GM19468 (cell line): ENCODE results near the gene RBP3.

Experiments
- ATAC-seq: cut with Tn5 transposase; IDR thresholded peaks from one replicate; pipeline ENCODE4 v1.9.1; 2021; ENCODE audit warnings: mild to moderate bottlenecking, moderate library complexity, moderate number of reproducible peaks; ENCODE audit not compliant: unreplicated experiment; ENCODE audit errors: extremely low read depth

Gene RBP3

DNA sequence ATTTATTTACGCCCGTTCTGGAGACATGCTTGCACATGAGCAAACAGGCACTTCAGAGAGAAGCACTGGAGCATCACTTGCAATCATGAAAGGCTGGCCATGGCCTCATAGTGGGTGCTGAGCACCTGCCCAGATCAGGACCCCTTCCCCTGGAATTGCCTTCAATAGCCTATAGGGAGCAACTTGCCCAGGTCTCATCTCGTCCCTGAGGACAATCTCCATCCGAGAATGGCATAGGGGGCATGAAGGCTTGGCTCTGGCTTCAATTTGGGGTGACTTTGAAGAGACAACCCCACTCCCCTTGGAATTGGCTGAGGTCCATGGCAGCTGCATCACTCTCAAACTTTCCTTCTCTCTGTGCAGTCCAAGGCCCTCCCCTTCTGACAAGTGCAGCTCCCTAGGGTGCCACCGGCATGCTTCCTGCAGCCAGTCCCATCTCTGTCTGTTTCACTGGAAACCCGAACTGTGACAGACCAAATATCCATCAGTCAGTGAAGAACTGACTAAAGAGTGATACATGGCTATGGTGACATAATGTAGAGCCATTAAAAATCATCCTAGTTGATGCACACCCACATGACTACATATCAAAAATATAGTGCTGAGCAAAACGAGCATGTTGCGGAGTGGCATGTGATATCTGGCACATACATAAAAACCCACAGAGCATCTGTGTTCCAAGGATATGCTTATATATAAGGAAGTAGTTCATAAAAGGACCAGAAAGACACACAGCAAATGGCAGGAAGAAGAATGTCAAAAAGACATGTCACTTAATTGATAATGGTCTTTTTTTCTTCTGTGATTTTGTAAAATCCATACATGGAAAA, 13.5 kb upstream of the RBP3 start:
- ATAC-seq = no peak

GRCh38 chr10:47335906-47336305, 12.3 kb upstream of the RBP3 start:
- ATAC-seq = no peak

- ATAC-seq = no peak
Measured at GRCh38 chr10:47336387-47337134, 11.6 kb upstream of the RBP3 start.

DNA sequence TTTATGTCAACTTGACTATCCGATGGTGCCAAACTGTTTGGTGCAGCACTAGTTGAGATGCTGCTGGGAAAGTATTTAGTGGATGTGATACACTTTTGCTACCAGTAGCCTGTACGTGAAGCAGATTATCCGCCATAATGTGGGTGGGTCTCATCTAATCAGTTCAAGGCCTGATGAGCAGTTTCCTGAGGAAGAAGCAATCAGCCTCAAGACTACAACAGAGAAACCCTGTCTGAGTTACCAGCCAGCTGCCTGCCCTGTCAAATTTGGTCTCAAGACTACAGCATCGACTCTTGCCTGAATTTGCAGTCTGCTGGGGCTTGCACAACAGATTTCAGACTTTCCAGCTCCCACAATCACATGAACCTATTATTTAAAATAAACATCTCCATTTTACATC, 10.9 kb upstream of the RBP3 start:
- ATAC-seq = no peak

DNA sequence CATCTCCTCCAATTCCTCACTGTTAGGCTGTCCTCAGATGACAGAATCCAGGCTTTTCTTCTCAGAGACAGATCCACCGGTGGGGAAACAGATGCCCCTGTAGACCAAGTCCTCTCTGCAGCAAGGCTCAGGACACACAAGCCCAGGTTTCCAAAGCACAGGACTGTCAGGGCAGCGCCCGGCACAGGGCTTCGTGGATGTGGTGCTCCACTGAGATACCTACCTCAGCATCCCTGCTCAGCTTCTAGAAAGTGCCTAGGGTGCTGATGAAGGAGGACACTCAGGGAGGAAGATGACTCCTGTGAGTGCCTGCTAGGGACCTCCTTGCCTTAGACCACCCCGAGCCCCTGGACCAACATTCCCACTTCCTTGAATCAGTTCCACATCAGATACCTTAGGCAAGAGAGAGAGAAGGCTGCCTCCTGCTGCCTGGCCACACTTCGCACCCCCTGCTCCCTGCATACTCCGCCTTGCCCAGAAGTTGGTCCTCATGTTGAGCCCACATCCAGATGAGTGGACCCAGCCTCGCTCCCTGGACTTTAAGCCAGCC, 8.9 kb upstream of the RBP3 start:
- no peak for ATAC-seq

DNA sequence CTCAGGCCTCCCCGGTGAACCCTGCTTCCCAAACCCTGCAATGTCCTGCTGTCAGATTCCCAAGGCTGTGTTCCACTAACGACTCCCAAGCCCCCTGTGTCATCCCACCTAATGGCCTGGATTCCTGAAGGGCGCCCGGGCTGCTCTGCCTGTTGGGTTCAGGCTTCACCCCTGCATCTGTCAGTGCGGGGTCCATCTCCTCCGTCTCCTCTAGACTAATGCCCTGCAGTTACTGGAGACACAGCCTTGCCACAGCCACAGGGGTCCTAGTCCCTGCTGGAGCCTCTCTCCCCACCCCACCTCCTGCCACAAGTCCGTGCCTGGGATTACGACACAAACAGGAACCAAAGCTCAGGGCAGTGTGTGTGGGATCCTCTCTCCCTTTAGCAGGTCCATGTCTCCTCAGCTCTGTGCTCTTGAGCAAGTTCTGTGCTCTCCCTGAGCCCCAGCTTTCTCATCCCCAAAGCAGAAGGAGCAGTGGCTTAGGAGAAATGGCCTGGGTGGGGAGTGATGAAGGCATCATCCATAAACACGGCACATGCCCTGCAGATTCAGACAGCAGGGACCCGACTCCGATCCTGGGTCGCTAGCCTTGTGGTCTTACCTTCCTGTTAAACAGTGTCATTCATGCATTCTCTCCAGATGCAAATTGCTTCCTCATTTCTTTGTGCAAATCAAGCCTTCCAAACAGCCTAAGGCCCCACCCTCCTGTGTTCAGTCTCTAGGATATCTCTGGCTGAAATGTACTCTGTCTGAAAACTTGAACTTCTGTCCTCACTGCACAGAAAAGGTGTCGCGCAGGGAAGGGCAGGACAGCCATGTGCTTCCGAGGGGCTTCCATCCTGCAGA, 8.2 kb upstream of the RBP3 start:
- no peak for ATAC-seq

GRCh38 chr10:47340608-47341170, 7.5 kb upstream of the RBP3 start:
- no peak for ATAC-seq

GRCh38 chr10:47344996-47345870, 2.9 kb upstream of the RBP3 start:
- ATAC-seq = no peak

DNA sequence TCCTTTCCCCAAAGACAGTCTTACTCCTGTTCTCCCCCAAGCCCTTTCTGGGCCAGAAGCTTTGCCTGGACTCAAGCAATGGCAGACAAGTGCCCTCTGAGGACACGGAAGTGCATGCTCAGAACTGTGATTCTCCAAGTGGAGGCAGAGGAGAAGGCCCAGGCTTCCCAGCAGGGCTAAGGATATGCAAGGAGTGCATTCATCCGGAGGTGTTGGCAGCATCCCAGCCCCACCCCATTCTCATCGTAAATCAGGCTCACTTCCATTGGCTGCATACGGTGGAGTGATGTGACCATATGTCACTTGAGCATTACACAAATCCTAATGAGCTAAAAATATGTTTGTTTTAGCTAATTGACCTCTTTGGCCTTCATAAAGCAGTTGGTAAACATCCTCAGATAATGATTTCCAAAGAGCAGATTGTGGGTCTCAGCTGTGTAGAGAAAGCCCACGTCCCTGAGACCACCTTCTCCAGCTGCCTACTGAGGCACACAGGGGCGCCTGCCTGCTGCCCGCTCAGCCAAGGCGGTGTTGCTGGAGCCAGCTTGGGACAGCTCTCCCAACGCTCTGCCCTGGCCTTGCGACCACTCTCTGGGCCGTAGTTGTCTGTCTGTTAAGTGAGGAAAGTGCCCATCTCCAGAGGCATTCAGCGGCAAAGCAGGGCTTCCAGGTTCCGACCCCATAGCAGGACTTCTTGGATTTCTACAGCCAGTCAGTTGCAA, 1.4 kb upstream of the RBP3 start:
- no peak for ATAC-seq

GRCh38 chr10:47347303-47347675, 874 bp upstream of the RBP3 start:
- no peak for ATAC-seq

DNA sequence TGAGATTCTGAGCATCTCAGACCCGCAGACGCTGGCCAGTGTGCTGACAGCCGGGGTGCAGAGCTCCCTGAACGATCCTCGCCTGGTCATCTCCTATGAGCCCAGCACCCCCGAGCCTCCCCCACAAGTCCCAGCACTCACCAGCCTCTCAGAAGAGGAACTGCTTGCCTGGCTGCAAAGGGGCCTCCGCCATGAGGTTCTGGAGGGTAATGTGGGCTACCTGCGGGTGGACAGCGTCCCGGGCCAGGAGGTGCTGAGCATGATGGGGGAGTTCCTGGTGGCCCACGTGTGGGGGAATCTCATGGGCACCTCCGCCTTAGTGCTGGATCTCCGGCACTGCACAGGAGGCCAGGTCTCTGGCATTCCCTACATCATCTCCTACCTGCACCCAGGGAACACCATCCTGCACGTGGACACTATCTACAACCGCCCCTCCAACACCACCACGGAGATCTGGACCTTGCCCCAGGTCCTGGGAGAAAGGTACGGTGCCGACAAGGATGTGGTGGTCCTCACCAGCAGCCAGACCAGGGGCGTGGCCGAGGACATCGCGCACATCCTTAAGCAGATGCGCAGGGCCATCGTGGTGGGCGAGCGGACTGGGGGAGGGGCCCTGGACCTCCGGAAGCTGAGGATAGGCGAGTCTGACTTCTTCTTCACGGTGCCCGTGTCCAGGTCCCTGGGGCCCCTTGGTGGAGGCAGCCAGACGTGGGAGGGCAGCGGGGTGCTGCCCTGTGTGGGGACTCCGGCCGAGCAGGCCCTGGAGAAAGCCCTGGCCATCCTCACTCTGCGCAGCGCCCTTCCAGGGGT, 703 bp downstream of the RBP3 start:
- ATAC-seq = no peak

DNA sequence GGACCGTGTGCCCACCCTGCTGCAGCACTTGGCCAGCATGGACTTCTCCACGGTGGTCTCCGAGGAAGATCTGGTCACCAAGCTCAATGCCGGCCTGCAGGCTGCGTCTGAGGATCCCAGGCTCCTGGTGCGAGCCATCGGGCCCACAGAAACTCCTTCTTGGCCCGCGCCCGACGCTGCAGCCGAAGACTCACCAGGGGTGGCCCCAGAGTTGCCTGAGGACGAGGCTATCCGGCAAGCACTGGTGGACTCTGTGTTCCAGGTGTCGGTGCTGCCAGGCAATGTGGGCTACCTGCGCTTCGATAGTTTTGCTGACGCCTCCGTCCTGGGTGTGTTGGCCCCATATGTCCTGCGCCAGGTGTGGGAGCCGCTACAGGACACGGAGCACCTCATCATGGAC, 1.4 kb downstream of the RBP3 start:
- ATAC-seq = no peak

- no peak for ATAC-seq
Measured at GRCh38 chr10:47349941-47350371, 1.8 kb downstream of the RBP3 start.

DNA sequence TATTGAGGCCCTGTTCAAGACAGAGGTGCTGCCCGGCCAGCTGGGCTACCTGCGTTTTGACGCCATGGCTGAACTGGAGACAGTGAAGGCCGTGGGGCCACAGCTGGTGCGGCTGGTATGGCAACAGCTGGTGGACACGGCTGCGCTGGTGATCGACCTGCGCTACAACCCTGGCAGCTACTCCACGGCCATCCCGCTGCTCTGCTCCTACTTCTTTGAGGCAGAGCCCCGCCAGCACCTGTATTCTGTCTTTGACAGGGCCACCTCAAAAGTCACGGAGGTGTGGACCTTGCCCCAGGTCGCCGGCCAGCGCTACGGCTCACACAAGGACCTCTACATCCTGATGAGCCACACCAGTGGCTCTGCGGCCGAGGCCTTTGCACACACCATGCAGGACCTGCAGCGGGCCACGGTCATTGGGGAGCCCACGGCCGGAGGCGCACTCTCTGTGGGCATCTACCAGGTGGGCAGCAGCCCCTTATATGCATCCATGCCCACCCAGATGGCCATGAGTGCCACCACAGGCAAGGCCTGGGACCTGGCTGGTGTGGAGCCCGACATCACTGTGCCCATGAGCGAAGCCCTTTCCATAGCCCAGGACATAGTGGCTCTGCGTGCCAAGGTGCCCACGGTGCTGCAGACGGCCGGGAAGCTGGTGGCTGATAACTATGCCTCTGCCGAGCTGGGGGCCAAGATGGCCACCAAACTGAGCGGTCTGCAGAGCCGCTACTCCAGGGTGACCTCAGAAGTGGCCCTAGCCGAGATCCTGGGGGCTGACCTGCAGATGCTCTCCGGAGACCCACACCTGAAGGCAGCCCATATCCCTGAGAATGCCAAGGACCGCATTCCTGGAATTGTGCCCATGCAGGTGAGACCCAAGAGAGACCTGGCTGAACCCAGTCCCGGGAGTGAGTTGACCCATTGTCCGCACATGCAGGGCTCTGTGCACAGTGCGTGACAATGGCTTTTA, 2.8 kb downstream of the RBP3 start:
- no peak for ATAC-seq

DNA sequence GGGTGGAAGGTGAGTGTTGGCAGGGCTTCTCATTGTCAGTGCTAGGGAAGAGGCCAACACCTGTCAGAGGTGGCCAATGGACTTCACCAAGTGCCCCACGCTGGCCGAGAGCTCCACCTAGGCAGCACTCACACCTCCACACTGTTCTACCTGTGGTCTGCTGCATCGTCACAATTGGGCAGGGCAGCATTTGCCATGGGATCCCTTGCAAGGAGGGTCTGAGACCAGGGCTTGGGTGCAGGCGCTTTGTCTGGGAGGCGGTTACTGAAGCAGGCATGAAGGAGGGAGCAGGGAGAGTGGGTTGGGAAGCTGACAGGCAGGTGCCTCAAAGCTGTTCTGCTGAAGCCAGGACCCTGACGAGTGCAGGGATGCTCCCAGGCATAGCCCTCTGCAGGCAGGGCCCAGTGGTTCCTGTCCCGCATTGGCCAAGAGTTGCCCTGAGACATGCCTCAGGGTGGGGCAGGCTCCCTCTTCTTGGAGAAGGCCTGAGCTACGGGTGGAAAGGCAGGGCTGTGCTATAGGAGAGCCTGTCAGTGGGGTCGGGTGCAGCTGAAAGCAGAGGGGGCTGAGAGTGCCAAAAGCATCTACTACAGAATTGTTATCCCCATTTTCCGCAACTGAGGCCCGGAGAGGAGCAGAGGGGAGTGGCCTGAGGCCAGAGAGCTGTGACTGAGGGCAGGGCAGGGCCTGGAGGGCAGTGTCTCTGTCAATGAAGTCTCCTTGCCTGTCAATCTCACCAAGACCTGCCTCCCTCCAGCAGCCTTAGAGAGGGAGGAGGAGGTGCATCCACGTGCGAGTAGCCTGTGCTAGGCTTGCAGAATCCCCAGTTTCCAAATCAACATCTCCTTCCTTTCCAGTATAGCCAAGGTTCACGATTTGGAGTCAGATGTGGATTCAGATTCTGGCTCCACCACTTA, 4.0 kb downstream of the RBP3 start:
- no peak for ATAC-seq

- no peak for ATAC-seq
Measured at GRCh38 chr10:47353351-47353750, 5.2 kb downstream of the RBP3 start.
